NCI-H82 treated with DMSO at 0.1 percent for 48 hours (cell line): Measurements from ENCODE around the gene ANKRD22.

Experiments
- DNase-seq: peaks from one replicate; lab custom pipeline; 2025; ENCODE audit not compliant: unreplicated experiment; lab: John Stamatoyannopoulos, UW

The ANKRD22 gene

GRCh38 chr10:88879534-88880281 is 28.1 kb upstream of the ANKRD22 start, which contains the start of gene STAMBPL1:
Gene STAMBPL1 (plus strand): TSS chr10:88880245. CDS start chr10:88901709, 21,464 bp downstream.
- peak; percentile 28 for DNase-seq

- DNase-seq = no peak
Measured at GRCh38 chr10:88877298-88877697, 25.7 kb upstream of the ANKRD22 start.

DNA sequence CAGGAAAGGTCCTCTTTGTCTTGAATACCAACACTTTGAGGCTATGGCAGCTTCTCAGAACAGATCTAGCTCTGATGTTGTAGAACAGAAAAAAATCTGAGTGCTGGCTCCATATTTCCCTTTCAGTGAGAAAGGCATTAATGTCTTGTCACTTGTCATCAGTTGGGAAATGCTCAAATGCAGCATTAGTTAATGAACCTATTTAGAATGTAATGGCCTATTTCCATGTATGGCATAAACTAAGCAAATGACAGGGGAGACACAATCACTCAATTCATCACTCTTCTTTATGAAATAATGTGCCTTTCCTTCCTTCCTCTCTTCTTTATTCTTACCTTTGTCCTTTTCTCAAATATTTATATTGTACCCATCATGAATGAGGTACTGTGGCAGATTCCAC is 23.4 kb upstream of the ANKRD22 start:
- DNase-seq = no peak

- no peak for DNase-seq
Measured at GRCh38 chr10:88874281-88874680, 22.6 kb upstream of the ANKRD22 start.

DNA sequence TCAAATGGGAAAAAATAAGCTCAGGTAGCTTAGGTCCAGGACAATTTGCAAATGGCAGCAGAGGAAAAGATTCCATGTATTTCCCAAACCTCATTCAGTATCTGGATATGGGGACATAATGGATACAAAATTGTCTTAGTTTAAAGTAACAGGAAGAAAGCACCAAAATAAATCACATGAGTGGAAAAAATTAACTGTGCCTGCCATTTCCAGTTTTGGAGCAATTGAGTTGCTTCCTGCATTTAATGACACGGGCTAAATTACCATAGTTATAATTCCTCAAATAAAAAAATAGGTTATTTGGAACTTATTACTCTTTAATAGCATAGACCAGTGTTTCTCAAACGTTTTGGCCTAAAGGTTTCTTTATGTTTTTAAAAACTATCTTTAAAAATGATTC is 22.1 kb upstream of the ANKRD22 start:
- DNase-seq = no peak

DNA sequence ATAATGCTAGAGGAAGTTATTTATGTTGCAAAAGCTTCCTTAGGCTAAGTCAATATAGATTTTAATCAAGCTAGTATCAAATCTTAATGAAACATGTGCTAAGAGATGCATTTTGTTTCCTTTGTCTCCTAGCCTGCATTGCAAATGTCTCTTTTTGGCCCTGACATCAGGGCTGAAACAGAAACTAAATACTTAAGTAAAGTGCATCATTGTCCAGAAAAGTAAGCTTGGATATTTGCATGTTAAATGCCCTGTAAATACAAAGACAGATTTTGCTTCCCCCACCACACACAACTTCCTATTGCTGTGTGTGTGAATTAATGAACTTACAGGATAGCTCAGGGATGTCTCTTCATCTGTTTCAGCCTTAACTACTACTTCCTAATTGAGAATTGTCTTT is 18.4 kb upstream of the ANKRD22 start:
- no peak for DNase-seq

DNA sequence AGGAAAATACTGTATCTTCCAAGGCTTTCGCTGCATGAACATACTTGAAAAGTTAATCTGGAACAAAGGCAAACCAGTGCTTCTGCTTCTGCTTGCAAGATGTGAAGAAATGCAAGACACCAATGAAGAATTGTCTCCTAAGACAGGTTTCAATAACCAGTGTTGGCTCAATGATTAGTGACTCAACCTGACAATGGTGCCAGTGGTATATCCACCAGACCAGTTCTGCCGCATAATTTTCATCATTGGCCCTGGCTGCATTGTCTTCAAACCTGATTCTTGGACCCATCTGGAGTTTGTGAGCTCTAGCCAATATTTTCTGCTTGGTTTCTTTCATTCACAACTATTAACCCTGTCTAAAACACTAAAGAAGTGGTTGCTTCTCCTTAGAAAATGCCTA is 14.8 kb upstream of the ANKRD22 start:
- DNase-seq = no peak

- no peak for DNase-seq
Measured at GRCh38 chr10:88865281-88865876, 13.7 kb upstream of the ANKRD22 start.

GRCh38 chr10:88861036-88861435 is 9.4 kb upstream of the ANKRD22 start:
- no peak for DNase-seq

DNA sequence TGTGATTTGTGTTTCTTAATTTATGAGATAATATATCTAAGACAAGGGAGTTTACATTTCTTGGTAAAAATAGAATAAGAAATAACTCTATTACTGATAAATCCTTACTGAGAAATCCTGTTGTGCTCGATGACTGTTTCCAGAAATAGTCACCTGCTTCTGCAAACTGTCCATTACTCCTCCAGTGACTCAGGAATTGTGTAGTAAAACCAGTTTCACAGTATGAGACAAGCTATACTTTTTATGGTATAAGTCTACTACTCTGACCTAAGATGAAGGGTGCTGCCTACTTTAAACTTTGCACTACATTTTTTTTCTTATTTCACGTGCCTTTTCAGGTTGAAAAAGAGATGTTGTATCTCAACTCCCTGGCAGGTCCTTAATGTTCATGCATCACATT is 6.8 kb upstream of the ANKRD22 start:
- no peak for DNase-seq

- no peak for DNase-seq
Measured at GRCh38 chr10:88857831-88858230, 6.2 kb upstream of the ANKRD22 start.

GRCh38 chr10:88854684-88855083 is 3.0 kb upstream of the ANKRD22 start:
- DNase-seq = no peak

- DNase-seq = no peak
Measured at GRCh38 chr10:88853155-88853881, 1.7 kb upstream of the ANKRD22 start.

DNA sequence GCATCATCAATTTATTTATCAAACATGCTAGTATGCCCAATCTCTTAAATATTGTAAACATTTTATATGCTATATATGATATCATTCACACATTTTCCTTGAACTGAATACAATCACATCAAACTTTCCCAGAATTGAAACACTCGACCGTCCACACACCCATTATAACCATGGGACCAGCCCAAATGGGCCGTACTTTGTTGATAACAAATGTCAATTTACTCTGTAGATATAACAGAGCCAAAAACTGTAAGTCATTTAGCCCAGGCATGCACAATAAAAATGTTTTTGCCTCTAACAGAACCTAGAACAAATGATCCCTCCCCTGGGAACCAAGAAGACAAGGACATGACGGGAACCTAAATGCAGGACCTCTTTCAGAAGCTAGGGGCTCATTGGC is 683 bp upstream of the ANKRD22 start:
- no peak for DNase-seq

- no peak for DNase-seq
Measured at GRCh38 chr10:88850712-88851111, 932 bp downstream of the ANKRD22 start.

- no peak for DNase-seq
Measured at GRCh38 chr10:88849234-88849633, 2.4 kb downstream of the ANKRD22 start.

- DNase-seq = no peak
Measured at GRCh38 chr10:88848499-88848898, 3.1 kb downstream of the ANKRD22 start.

- DNase-seq = no peak
Measured at GRCh38 chr10:88843171-88843570, 8.5 kb downstream of the ANKRD22 start.

- no peak for DNase-seq
Measured at GRCh38 chr10:88841316-88842111, 10.1 kb downstream of the ANKRD22 start.

- DNase-seq = no peak
Measured at GRCh38 chr10:88840881-88841280, 10.8 kb downstream of the ANKRD22 start.

- DNase-seq = no peak
Measured at GRCh38 chr10:88840104-88840503, 11.5 kb downstream of the ANKRD22 start.
